K562 (cell line): ENCODE results near the gene CACNG5. TPM values are rescaled to one million over a fixed set of nuclear protein-coding genes. Genes with fewer than 3 reads are reported as not detected.

ENCODE experiments used
- ATF2 ChIP-seq: sonication (generic); formaldehyde crosslinking; IDR thresholded peaks from 2 replicates; pipeline ENCODE4 v1.8.1; 2022; ENCODE audit warnings: missing genetic modification reagents
- ATF4 ChIP-seq: fragments of 450-650 bp; formaldehyde crosslinking; IDR thresholded peaks from 2 replicates; pipeline ENCODE4 v1.4.0; 2022; ENCODE audit warnings: mild to moderate bottlenecking, moderate library complexity
- CUX1 ChIP-seq: fragments of 200-800 bp; sonication (Bioruptor generic); IDR thresholded peaks from 2 replicates; pipeline ENCODE4 v1.6.1; 2016; ENCODE audit warnings: missing genetic modification characterization, missing compliant biosample characterization
- EWSR1 ChIP-seq: fragments of 450-650 bp; IDR thresholded peaks from 2 replicates; pipeline ENCODE4 v1.6.1; 2018; ENCODE audit warnings: borderline replicate concordance, mild to moderate bottlenecking, low read depth, moderate library complexity; ENCODE audit not compliant: partially characterized antibody
- EZH2 ChIP-seq: IDR thresholded peaks from 2 replicates; pipeline ENCODE4 v1.6.1; 2012; ENCODE audit warnings: low read depth, mild to moderate bottlenecking, inconsistent platforms, low read length, borderline replicate concordance
- REST ChIP-seq, 2 experiments: fragments of 450-650 bp; formaldehyde crosslinking in 1 of 2; IDR thresholded peaks; 2 replicates each; pipeline versions ENCODE4 v1.4.0 to v1.6.1; 2014 to 2020; ENCODE audit warnings: mild to moderate bottlenecking in 2 of 2, borderline replicate concordance in 1 of 2, low read depth in 1 of 2
- RHOXF2B ChIP-seq: fragments of 250-450 bp; sonication (Bioruptor Pico); conservative IDR thresholded peaks from 2 replicates; pipeline ENCODE4 v1.5.1; 2021
- U2AF1 ChIP-seq: fragments of 200-400 bp; formaldehyde crosslinking; optimal IDR thresholded peaks from 2 replicates; pipeline ENCODE3; 2017; ENCODE audit warnings: mild to moderate bottlenecking, low read depth, low read length, moderate library complexity
- ZC3H4 ChIP-seq: sonication (generic); formaldehyde crosslinking; IDR thresholded peaks from 2 replicates; pipeline ENCODE4 v1.9.0; 2021; ENCODE audit warnings: missing genetic modification reagents, borderline replicate concordance
- polyA plus RNA-seq, 8 experiments: library from polyadenylated mRNA; depleted of rRNA in 4 of 8; stranded (reverse) in 5 of 8; unstranded in 3 of 8; fragments of >200 nt; fragmentation: Nextera tagmentation in 2 of 8; fragmentation: Illumina TruSeq in 1 of 8; extraction: Ambion mirVana in 2 of 8; extraction: Trizol in 1 of 8; gene quantifications; 2 replicates each; pipeline versions ENCODE4 v1.2.1 to v1.2.3, GENCODE V29; 2011 to 2014; ENCODE audit warnings: inconsistent platforms in 1 of 8, missing spikeins in 1 of 8
- total RNA-seq, 7 experiments: library from RNA; depleted of rRNA in 6 of 7; stranded (reverse); fragments of >200 nt in 6 of 7; fragmentation: Illumina TruSeq in 2 of 7; extraction: Trizol in 2 of 7; gene quantifications; 2 replicates each; pipeline versions ENCODE4 v1.2.1 to v1.2.3, GENCODE V29; 2011 to 2021; ENCODE audit warnings: low replicate concordance in 1 of 7

The CACNG5 gene
- total and polyA plus RNA-seq, 9 of the 15 experiments (the other 6 are each of a cell fraction or from before 2014, with no cell fraction given) = not detected

GRCh38 chr17:66906321-66907278 lies 71.7 kb downstream of the CACNG5 start (continued):
- TF ChIP-seq ATF2 (no peak), ZC3H4 (CRISPR knock-in tag) (no peak), U2AF1 (no peak), ATF4 (CRISPR knock-in tag) (no peak), EWSR1 (no peak), REST (IDR thresholded peaks at IDR 0.05; ENCODE audit: borderline replicate concordance) (peak; percentile 76), REST (CRISPR knock-in tag; IDR thresholded peaks at IDR 0.05; ENCODE audit: low read depth) (no peak), CUX1 (CRISPR knock-in tag) (no peak), EZH2 (no peak), RHOXF2B (CRISPR knock-in tag) (no peak)
